Neural cell (in vitro differentiated cells): ENCODE results near the gene GPT2. TPM values are rescaled to one million over a fixed set of nuclear protein-coding genes. Genes with fewer than 3 reads are reported as not detected.

Experiments used
- H2AFZ ChIP-seq: fragments of 200-600, 300-800 bp; sonication (generic), shearing (Covaris generic); 2 replicates; pipeline ENCODE4 v1.6.0; 2014; ENCODE audit warnings: low read depth, mild to moderate bottlenecking, antibody characterized with exemption, low read length, moderate library complexity
- H3F3A ChIP-seq: fragments of 200-600 bp; shearing (Covaris generic); 2 replicates; pipeline ENCODE4 v1.6.1; 2016; ENCODE audit warnings: mild to moderate bottlenecking, moderate library complexity, mixed read lengths, antibody characterized with exemption, low read length; ENCODE audit not compliant: insufficient read depth, poor library complexity, severe bottlenecking
- H3K27ac ChIP-seq: fragments of 200-600, 300-800 bp; sonication (generic), shearing (Covaris generic); 2 replicates; pipeline ENCODE4 v1.5.1; 2014; ENCODE audit warnings: mild to moderate bottlenecking, low read length, moderate library complexity
- H3K27me3 ChIP-seq: fragments of 300-800, 200-600 bp; sonication (generic), shearing (Covaris generic); 2 replicates; pipeline ENCODE4 v1.6.0; 2014; ENCODE audit warnings: mild to moderate bottlenecking, low read depth, low read length, moderate library complexity; ENCODE audit not compliant: insufficient read depth
- H3K36me3 ChIP-seq: fragments of 300-800, 200-600 bp; sonication (generic), shearing (Covaris generic); 2 replicates; pipeline ENCODE4 v1.5.1; 2014; ENCODE audit warnings: mild to moderate bottlenecking, antibody characterized with exemption, low read length, moderate library complexity; ENCODE audit not compliant: insufficient read depth
- H3K4me2 ChIP-seq: fragments of 300-800, 200-600 bp; sonication (generic), shearing (Covaris generic); 2 replicates; pipeline ENCODE4 v1.6.0; 2014; ENCODE audit warnings: mild to moderate bottlenecking, low read length
- H3K4me3 ChIP-seq: fragments of 300-800, 200-600 bp; sonication (generic), shearing (Covaris generic); 2 replicates; pipeline ENCODE4 v1.5.1; 2014; ENCODE audit warnings: mild to moderate bottlenecking, low read length, moderate library complexity
- H3K79me2 ChIP-seq: fragments of 200-600 bp; shearing (Covaris generic); replicated peaks from 2 replicates; pipeline ENCODE4 v1.6.0; 2014; ENCODE audit warnings: mild to moderate bottlenecking, low read length, moderate library complexity; ENCODE audit not compliant: insufficient read depth
- H3K9ac ChIP-seq: fragments of 300-800, 200-600 bp; sonication (generic), shearing (Covaris generic); 2 replicates; pipeline ENCODE4 v1.6.1; 2016; ENCODE audit warnings: mild to moderate bottlenecking, low read length, mixed read lengths
- H3K9me2 ChIP-seq: fragments of 200-600 bp; shearing (Covaris generic); 2 replicates; pipeline ENCODE4 v1.6.1; 2016; ENCODE audit warnings: mild to moderate bottlenecking, low read length, mixed read lengths; ENCODE audit not compliant: insufficient read depth
- H3K9me3 ChIP-seq: fragments of 200-600, 300-800 bp; sonication (generic), shearing (Covaris generic); 2 replicates; pipeline ENCODE4 v1.6.1; 2016; ENCODE audit warnings: mild to moderate bottlenecking, mixed run types, low read length, moderate library complexity, mixed read lengths
- H4K20me1 ChIP-seq: fragments of 200-600 bp; shearing (Covaris generic); 2 replicates; pipeline ENCODE4 v1.6.1; 2016; ENCODE audit warnings: mild to moderate bottlenecking, mixed run types; ENCODE audit not compliant: insufficient read depth
- EP300 ChIP-seq: fragments of 450-650 bp; conservative IDR thresholded peaks from 2 replicates; pipeline ENCODE4 v1.6.1; 2014; ENCODE audit warnings: antibody characterized with exemption, mild to moderate bottlenecking, moderate library complexity; ENCODE audit not compliant: poor library complexity, severe bottlenecking
- EZH2 ChIP-seq: fragments of 200-600, 300-800 bp; shearing (Covaris generic), sonication (generic); IDR thresholded peaks from 2 replicates; pipeline ENCODE4 v1.6.1; 2014; ENCODE audit warnings: antibody characterized with exemption, low read length, borderline replicate concordance, mild to moderate bottlenecking; ENCODE audit not compliant: insufficient read depth, poor library complexity, severe bottlenecking
- MXI1 ChIP-seq: fragments of 450-650 bp; conservative IDR thresholded peaks from 2 replicates; pipeline ENCODE4 v1.6.1; 2014; ENCODE audit warnings: antibody characterized with exemption, mild to moderate bottlenecking; ENCODE audit not compliant: poor library complexity, severe bottlenecking
- POLR2AphosphoS5 ChIP-seq: IDR thresholded peaks from 2 replicates; pipeline ENCODE4 v1.6.1; 2012
- RAD21 ChIP-seq: fragments of 450-650 bp; conservative IDR thresholded peaks from 2 replicates; pipeline ENCODE4 v1.6.1; 2014; ENCODE audit warnings: antibody characterized with exemption, mild to moderate bottlenecking, moderate library complexity
- SMC3 ChIP-seq: fragments of 450-650 bp; conservative IDR thresholded peaks from 2 replicates; pipeline ENCODE4 v1.6.1; 2014; ENCODE audit warnings: antibody characterized with exemption, mild to moderate bottlenecking, moderate library complexity; ENCODE audit not compliant: poor library complexity
- TAF1 ChIP-seq: IDR thresholded peaks from 2 replicates; pipeline ENCODE4 v1.6.1; 2012; ENCODE audit warnings: low read depth
- polyA plus RNA-seq: library from polyadenylated mRNA; depleted of rRNA; stranded (reverse); fragments of >200 nt; gene quantifications from 2 replicates; pipeline ENCODE4 v1.2.3, GENCODE V29; 2014
- TF ChIP-seq, protein P1 (sequence below): fragments of 450-650 bp; IDR thresholded peaks from 2 replicates; pipeline ENCODE4 v1.5.1; 2014; ENCODE audit warnings: antibody characterized with exemption, mild to moderate bottlenecking, moderate library complexity; ENCODE audit not compliant: poor library complexity, severe bottlenecking
- TF ChIP-seq, protein P2 (sequence below): IDR thresholded peaks from 2 replicates; pipeline ENCODE4 v1.6.1; 2012; ENCODE audit warnings: borderline replicate concordance

Gene GPT2
- polyA plus RNA-seq, 1 donor from 2014 or later, result 23.9 TPM

DNA sequence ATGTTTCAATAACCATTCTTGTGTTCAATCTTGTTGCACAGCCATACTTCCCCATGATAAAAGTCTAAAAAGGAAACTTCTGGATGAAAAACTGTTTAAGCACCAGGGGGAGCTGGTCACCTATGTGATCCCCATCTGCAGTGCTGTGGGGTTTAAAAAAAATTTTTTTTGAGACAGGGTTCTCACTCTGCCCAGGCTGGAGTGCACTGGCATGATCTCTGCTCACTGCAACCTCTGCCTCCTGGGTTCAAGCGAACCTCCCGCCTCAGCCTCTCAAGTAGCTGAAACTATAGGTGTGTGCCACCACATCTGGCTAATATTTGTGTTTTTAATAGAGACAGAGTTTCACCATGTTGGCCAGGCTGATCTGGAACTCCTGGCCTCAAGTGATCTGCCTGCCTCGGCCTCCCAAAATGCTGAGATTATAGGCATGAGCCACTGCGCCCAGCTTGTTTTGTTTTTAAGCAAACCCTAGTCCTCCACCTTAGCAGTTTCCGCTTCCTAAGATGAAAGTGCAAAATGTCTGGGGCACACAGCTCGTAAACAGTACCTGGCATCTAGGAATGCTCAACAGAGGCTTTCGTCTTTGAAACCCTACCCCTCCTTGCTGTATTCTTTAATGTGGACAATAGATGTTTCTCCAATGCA, 63.9 kb downstream of the GPT2 start:
- Histone ChIP-seq H3K9me2 (no peaks in the 10 kb centered on the region), H3K36me3 (no peaks in the 10 kb centered on the region), H3K4me3 (no peak overlapping the region), H3K27ac (no peak overlapping the region), H3K4me2 (no peak overlapping the region), H4K20me1 (no peaks in the 10 kb centered on the region), H2AFZ (no peak overlapping the region), H3K9ac (no peak overlapping the region), H3F3A (no peaks in the 10 kb centered on the region), H3K79me2 (no peaks in the 10 kb centered on the region), H3K9me3 (no peaks in the 10 kb centered on the region), H3K27me3 (no peaks in the 10 kb centered on the region)
- TF ChIP-seq RAD21 (peak; percentile 65), SMC3 (peak; percentile 71), POLR2AphosphoS5 (no peak)
- TF ChIP-seq, protein P1, sequence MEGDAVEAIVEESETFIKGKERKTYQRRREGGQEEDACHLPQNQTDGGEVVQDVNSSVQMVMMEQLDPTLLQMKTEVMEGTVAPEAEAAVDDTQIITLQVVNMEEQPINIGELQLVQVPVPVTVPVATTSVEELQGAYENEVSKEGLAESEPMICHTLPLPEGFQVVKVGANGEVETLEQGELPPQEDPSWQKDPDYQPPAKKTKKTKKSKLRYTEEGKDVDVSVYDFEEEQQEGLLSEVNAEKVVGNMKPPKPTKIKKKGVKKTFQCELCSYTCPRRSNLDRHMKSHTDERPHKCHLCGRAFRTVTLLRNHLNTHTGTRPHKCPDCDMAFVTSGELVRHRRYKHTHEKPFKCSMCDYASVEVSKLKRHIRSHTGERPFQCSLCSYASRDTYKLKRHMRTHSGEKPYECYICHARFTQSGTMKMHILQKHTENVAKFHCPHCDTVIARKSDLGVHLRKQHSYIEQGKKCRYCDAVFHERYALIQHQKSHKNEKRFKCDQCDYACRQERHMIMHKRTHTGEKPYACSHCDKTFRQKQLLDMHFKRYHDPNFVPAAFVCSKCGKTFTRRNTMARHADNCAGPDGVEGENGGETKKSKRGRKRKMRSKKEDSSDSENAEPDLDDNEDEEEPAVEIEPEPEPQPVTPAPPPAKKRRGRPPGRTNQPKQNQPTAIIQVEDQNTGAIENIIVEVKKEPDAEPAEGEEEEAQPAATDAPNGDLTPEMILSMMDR, result peak; percentile 61

DNA sequence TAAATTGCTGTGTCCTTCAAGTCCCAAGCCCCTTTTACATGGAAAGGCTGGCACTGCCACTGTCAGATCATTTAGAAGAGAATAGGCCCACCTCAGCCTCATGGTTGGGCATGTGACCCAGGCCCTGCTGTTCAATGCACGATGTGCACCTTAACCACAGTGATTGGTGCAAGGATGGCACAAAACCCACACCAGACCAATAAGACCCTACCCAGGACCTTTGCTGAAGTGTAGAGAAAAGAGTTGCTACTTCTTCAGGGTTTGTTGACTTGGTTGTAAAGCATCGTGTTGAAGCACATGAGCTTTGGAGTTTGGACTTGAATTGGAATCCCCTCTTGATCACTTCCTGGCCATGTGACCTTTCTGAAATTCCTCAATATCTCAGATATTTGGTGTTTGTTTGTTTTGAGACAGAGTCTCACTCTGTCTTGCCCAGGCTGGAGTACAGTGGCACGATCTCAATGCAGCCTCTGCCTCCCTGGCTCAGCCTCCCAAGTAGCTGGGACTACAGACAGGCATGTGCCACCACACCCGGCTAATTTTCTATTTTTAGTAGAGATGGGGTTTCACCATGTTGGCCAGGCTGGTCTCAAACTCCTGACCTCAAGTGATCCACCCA, 64.5 kb downstream of the GPT2 start:
- H3K4me3 ChIP-seq, result no peak overlapping the region
- no peaks in the 10 kb centered on the region for H3F3A ChIP-seq
- TF ChIP-seq, protein P2, sequence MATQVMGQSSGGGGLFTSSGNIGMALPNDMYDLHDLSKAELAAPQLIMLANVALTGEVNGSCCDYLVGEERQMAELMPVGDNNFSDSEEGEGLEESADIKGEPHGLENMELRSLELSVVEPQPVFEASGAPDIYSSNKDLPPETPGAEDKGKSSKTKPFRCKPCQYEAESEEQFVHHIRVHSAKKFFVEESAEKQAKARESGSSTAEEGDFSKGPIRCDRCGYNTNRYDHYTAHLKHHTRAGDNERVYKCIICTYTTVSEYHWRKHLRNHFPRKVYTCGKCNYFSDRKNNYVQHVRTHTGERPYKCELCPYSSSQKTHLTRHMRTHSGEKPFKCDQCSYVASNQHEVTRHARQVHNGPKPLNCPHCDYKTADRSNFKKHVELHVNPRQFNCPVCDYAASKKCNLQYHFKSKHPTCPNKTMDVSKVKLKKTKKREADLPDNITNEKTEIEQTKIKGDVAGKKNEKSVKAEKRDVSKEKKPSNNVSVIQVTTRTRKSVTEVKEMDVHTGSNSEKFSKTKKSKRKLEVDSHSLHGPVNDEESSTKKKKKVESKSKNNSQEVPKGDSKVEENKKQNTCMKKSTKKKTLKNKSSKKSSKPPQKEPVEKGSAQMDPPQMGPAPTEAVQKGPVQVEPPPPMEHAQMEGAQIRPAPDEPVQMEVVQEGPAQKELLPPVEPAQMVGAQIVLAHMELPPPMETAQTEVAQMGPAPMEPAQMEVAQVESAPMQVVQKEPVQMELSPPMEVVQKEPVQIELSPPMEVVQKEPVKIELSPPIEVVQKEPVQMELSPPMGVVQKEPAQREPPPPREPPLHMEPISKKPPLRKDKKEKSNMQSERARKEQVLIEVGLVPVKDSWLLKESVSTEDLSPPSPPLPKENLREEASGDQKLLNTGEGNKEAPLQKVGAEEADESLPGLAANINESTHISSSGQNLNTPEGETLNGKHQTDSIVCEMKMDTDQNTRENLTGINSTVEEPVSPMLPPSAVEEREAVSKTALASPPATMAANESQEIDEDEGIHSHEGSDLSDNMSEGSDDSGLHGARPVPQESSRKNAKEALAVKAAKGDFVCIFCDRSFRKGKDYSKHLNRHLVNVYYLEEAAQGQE, result no peak
- no peak for TF ChIP-seq TAF1
- no peak for TF ChIP-seq EP300
- no peak for TF ChIP-seq POLR2AphosphoS5
- TF ChIP-seq MXI1, result no peak
- TF ChIP-seq SMC3, result no peak
- TF ChIP-seq EZH2, result no peak
- TF ChIP-seq RAD21, result no peak
- TF ChIP-seq, protein P1, result no peak
- H3K27me3 ChIP-seq, result no peaks in the 10 kb centered on the region
- no peak overlapping the region for H3K9ac ChIP-seq
- no peaks in the 10 kb centered on the region for H3K79me2 ChIP-seq
- no peak overlapping the region for H2AFZ ChIP-seq
- H3K9me3 ChIP-seq, result no peaks in the 10 kb centered on the region
- no peaks in the 10 kb centered on the region for H3K9me2 ChIP-seq
- H3K27ac ChIP-seq, result no peak overlapping the region
- H3K4me2 ChIP-seq, result no peak overlapping the region
- H3K36me3 ChIP-seq, result no peaks in the 10 kb centered on the region
- no peaks in the 10 kb centered on the region for H4K20me1 ChIP-seq
